GM13977 (cell line): ENCODE data around the gene TXNL4A.

ENCODE experiments used
- DNase-seq: peaks from one replicate; pipeline ENCODE4 v3.0.0; 2012; ENCODE audit warnings: low spot score
- CTCF ChIP-seq: IDR thresholded peaks from 2 replicates; pipeline ENCODE4 v1.5.1; 2012; ENCODE audit warnings: mild to moderate bottlenecking, control low read depth; ENCODE audit not compliant: insufficient read depth; ENCODE audit errors: extremely low read depth, missing control alignments
- in situ Hi-C: fragments of 300-500 bp; cut with MboI; formaldehyde crosslinking; loops from one replicate; pipeline ENCODE4 v1.12.0; 2022; ENCODE audit warnings: low sequenced_read_pairs, low pct_unique_long_range_greater_than_20kb, mixed read lengths, inconsistent platforms; ENCODE audit not compliant: unreplicated experiment

TXNL4A gene

GRCh38 chr18:79944126-79944731, 44.1 kb downstream of the TXNL4A start:
- in situ Hi-C loops = no loop called here
- no peak for TF ChIP-seq CTCF
- DNase-seq = peak; percentile 46

GRCh38 chr18:79943608-79944125, 44.7 kb downstream of the TXNL4A start:
- TF ChIP-seq CTCF = no peak
- DNase-seq = no peak
- in situ Hi-C loops = no loop called here

GRCh38 chr18:79942786-79943607, 45.4 kb downstream of the TXNL4A start:
- no peak for DNase-seq
- no peak for TF ChIP-seq CTCF
- in situ Hi-C loops = no loop called here

- TF ChIP-seq CTCF = no peak
- in situ Hi-C loops = no loop called here
- no peak for DNase-seq
These were observed 46.2 kb downstream of the TXNL4A start for GRCh38 chr18:79942211-79942610.

GRCh38 chr18:79941473-79942119, 46.8 kb downstream of the TXNL4A start:
- in situ Hi-C loops = no loop called here
- no peak for TF ChIP-seq CTCF
- no peak for DNase-seq

GRCh38 chr18:79940814-79941472, 47.4 kb downstream of the TXNL4A start:
- no peak for DNase-seq
- in situ Hi-C loops = no loop called here
- TF ChIP-seq CTCF = no peak
